CD4-positive, CD25-positive, alpha-beta regulatory T cell (primary cell): ENCODE results near the gene JAML. TPM values are rescaled to one million over a fixed set of nuclear protein-coding genes. Genes with fewer than 3 reads are reported as not detected.

Source experiments
- ATAC-seq, 2 donors: fragments of 150-1000 bp; cut with Tn5 transposase; one replicate each; pipeline ENCODE4 v1.10.0; 2021; ENCODE audit warnings: low read depth in 2 of 2, moderate number of reproducible peaks in 2 of 2, moderate library complexity in 1 of 2
- DNase-seq, 3 donors: peaks; one replicate each; pipeline versions ENCODE4 v3.0.0 to v3.0.0-alpha.2; 2012 to 2022; ENCODE audit warnings: mixed read lengths in 1 of 3
- H3K27ac ChIP-seq: one replicate; pipeline ENCODE4 v1.7.0; 2013; ENCODE audit warnings: mild to moderate bottlenecking, low read length; ENCODE audit not compliant: insufficient read depth, poor library complexity, severe bottlenecking
- H3K27me3 ChIP-seq: one replicate; pipeline ENCODE4 v1.7.0; 2013; ENCODE audit warnings: low read length; ENCODE audit not compliant: control insufficient read depth, insufficient read depth
- H3K36me3 ChIP-seq: one replicate; pipeline ENCODE4 v1.7.0; 2013; ENCODE audit warnings: mild to moderate bottlenecking, low read length, moderate library complexity; ENCODE audit not compliant: control insufficient read depth, insufficient read depth
- H3K4me1 ChIP-seq: 2 replicates; pipeline ENCODE4 v1.7.0; 2013; ENCODE audit warnings: mild to moderate bottlenecking, low read length; ENCODE audit not compliant: insufficient read depth, control insufficient read depth, poor library complexity, severe bottlenecking
- H3K4me3 ChIP-seq: one replicate; pipeline ENCODE4 v1.7.0; 2013; ENCODE audit warnings: low read depth, mild to moderate bottlenecking, low read length, moderate library complexity
- H3K9me3 ChIP-seq, 2 experiments: 1 replicate in 1 of 2; 2 replicates in 1 of 2; pipeline ENCODE4 v1.7.0; 2013; ENCODE audit warnings: low read length in 2 of 2, mild to moderate bottlenecking in 1 of 2, moderate library complexity in 1 of 2; ENCODE audit not compliant: control insufficient read depth in 2 of 2
- H3K27ac Mint-ChIP-seq, 3 donors: one replicate each; pipeline ENCODE4 v1.8.0; 2020 to 2022; ENCODE audit warnings: mild to moderate bottlenecking in 3 of 3, mixed read lengths in 3 of 3, moderate library complexity in 2 of 3
- H3K27me3 Mint-ChIP-seq: one replicate; pipeline ENCODE4 v1.8.0; 2022; ENCODE audit warnings: mild to moderate bottlenecking, mixed read lengths
- H3K36me3 Mint-ChIP-seq: one replicate; pipeline ENCODE4 v1.8.0; 2020; ENCODE audit warnings: mixed read lengths
- H3K4me1 Mint-ChIP-seq, 4 donors: one replicate each; pipeline ENCODE4 v1.8.0; 2020 to 2022; ENCODE audit warnings: mixed read lengths in 4 of 4, mild to moderate bottlenecking in 1 of 4
- H3K4me3 Mint-ChIP-seq, 4 donors: one replicate each; pipeline ENCODE4 v1.8.0; 2020 to 2022; ENCODE audit warnings: mild to moderate bottlenecking in 4 of 4, mixed read lengths in 4 of 4, moderate library complexity in 3 of 4
- H3K9me3 Mint-ChIP-seq, 7 donors: one replicate each; pipeline ENCODE4 v1.8.0; 2020 to 2022; ENCODE audit warnings: mixed read lengths in 7 of 7, mild to moderate bottlenecking in 3 of 7, moderate library complexity in 2 of 7
- polyA plus RNA-seq, 4 donors: library from polyadenylated mRNA; unstranded; fragments of 300-500 nt; fragmentation: Illumina TruSeq; gene quantifications; one replicate each; pipeline ENCODE4 v1.2.3, GENCODE V29; 2021
- total RNA-seq: library from RNA; stranded (reverse); gene quantifications from one replicate; pipeline ENCODE4 v1.2.3, GENCODE V29; 2022

Gene JAML
- total and polyA plus RNA-seq, 5 donors from 2014 or later = 71.5 to 200 (median 169) TPM

DNA sequence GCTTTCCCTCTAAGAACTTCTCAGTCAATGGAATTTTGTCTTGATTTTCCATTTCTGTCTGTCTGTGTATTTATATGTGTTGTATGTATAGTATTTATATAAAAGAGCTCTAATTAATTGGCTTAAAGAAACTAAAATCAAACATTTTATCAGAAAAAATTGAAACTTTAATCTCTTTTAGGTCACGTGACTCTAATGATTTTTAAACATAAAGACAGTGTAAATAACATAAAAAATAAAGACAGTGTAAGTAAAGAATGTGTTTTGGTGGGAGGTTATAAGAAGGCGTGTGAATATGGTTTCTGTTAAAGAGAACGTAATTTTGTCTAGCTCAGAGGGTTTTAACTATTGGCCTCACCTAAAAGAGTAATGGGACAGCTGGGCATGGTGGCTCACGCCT is 2.4 kb downstream of the JAML start:
- Histone ChIP-seq H3K9me3 (no peaks in the 10 kb centered on the region), H3K36me3 (peaks cover 3% of the 10 kb centered on the region), H3K4me3 (peak overlapping the region; percentile 99), H3K4me1 (peaks cover 91% of the 10 kb centered on the region), H3K27ac (peak overlapping the region; percentile 88), H3K27me3 (no peaks in the 10 kb centered on the region)
- Mint-ChIP-seq H3K4me3 (peak overlapping the region; percentile 86 to 99 (median 89)), H3K27ac (peak overlapping the region; percentile 15 to 92 (median 83)), H3K36me3 (peaks cover 17% of the 10 kb centered on the region), H3K4me1 (peaks cover 25 to 70% (median 65%) of the 10 kb centered on the region in 4 donors), H3K9me3 (no peaks in the 10 kb centered on the region), H3K27me3 (no peaks in the 10 kb centered on the region)
- no peak for ATAC-seq
- no peak for DNase-seq

DNA sequence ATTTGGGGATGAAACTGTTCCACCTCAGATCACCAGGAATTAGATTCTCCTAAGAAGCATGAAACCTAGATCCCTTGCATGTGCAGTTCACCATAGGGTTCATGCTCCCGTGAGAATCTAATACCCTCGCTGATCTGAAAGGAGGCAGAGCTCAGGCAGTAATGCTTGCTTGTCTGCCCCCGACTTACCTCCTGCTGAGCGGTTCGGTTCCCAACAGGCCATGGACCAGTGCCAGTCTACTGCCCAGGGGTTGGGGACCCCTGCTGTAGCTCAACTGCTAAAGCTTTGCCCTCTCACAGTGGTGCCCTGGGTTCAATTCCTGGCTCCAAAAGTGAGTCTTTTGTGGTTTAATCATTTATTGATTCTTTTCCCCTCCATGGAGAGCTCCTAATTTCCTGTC is 3.4 kb downstream of the JAML start:
- H3K9me3 Mint-ChIP-seq = no peaks in the 10 kb centered on the region
- Histone ChIP-seq H3K36me3 (peaks cover 3% of the 10 kb centered on the region), H3K4me3 (peak overlapping the region; percentile 99)

GRCh38 chr11:118219732-118220131 is 5.1 kb downstream of the JAML start:
- no peaks in the 10 kb centered on the region for H3K9me3 Mint-ChIP-seq
- Histone ChIP-seq H3K9me3 (no peaks in the 10 kb centered on the region), H3K27ac (no peak overlapping the region), H3K4me1 (peaks cover 90% of the 10 kb centered on the region), H3K27me3 (no peaks in the 10 kb centered on the region), H3K4me3 (peak overlapping the region; percentile 49), H3K36me3 (peaks cover 3% of the 10 kb centered on the region)
- H3K4me1 Mint-ChIP-seq = peaks cover 33 to 91% (median 77%) of the 10 kb centered on the region in 4 donors
- H3K36me3 Mint-ChIP-seq = peaks cover 17% of the 10 kb centered on the region
- H3K27me3 Mint-ChIP-seq = no peaks in the 10 kb centered on the region
- DNase-seq (no peak), ATAC-seq (no peak)
- H3K4me3 Mint-ChIP-seq = peak overlapping the region; percentile 71 to 89 (median 80)
- H3K27ac Mint-ChIP-seq = peak overlapping the region; percentile 83 to 93 (median 89)

More for the DNA sequence above, 3.4 kb downstream of the JAML start:
- Mint-ChIP-seq H3K27me3 (no peaks in the 10 kb centered on the region), H3K27ac (peak overlapping the region; percentile 64 to 92 (median 83)), H3K36me3 (peaks cover 17% of the 10 kb centered on the region), H3K4me1 (peaks cover 31 to 80% (median 70%) of the 10 kb centered on the region in 4 donors), H3K4me3 (peak overlapping the region; percentile 23 to 87 (median 56))
- H3K9me3 ChIP-seq = no peaks in the 10 kb centered on the region
- ATAC-seq (no peak), DNase-seq (no peak)
- no peaks in the 10 kb centered on the region for H3K27me3 ChIP-seq
- no peak overlapping the region for H3K27ac ChIP-seq
- H3K4me1 ChIP-seq = peaks cover 91% of the 10 kb centered on the region

- Mint-ChIP-seq H3K27ac (peak overlapping the region; percentile 57 to 93 (median 79)), H3K36me3 (peaks cover 17% of the 10 kb centered on the region), H3K4me1 (peaks cover 33 to 95% (median 77%) of the 10 kb centered on the region in 4 donors), H3K27me3 (no peaks in the 10 kb centered on the region), H3K4me3 (peak overlapping the region; percentile 71 to 89 (median 80)), H3K9me3 (no peaks in the 10 kb centered on the region)
- Histone ChIP-seq H3K4me1 (peaks cover 91% of the 10 kb centered on the region), H3K4me3 (peak overlapping the region; percentile 49), H3K27ac (no peak overlapping the region), H3K9me3 (no peaks in the 10 kb centered on the region), H3K27me3 (no peaks in the 10 kb centered on the region), H3K36me3 (peaks cover 3% of the 10 kb centered on the region)
- no peak for ATAC-seq
- DNase-seq = no peak
Measured at GRCh38 chr11:118219244-118219643, 5.6 kb downstream of the JAML start.

DNA sequence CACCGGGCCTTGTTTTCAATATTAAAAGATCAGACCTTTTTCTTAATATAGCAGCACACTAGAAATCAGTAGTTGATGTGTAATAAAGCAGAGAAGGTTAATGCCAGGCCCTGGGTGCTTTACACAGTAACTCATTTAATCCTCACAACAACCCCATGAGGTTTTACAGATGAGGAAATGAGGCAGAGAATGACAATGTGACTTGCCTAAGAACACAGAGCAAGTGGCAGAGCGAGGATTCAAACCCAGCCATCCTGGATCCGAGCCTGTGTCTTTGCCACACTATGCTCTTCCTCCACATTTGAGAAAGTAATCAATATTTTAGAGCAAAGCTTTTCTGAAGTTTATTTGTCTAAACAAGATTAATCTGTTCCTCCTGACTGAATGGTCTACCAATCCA is 7.2 kb downstream of the JAML start:
- H3K4me3 ChIP-seq = peak overlapping the region; percentile 81
- H3K4me1 ChIP-seq = peaks cover 95% of the 10 kb centered on the region

GRCh38 chr11:118216621-118217481 is 8.0 kb downstream of the JAML start:
- no peaks in the 10 kb centered on the region for H3K27me3 Mint-ChIP-seq
- no peaks in the 10 kb centered on the region for H3K27me3 ChIP-seq
- peak in 2 of 3 donors; percentile 17 to 63 for DNase-seq
- peak overlapping the region; percentile 81 for H3K4me3 ChIP-seq
- H3K4me3 Mint-ChIP-seq = peak overlapping the region; percentile 80 to 88 (median 84)
- H3K4me1 Mint-ChIP-seq = peaks cover 27 to 97% (median 79%) of the 10 kb centered on the region in 4 donors
- H3K36me3 Mint-ChIP-seq = peaks cover 33% of the 10 kb centered on the region
- H3K27ac ChIP-seq = peak overlapping the region; percentile 66
- ATAC-seq = peak; percentile 82 to 90
- no peaks in the 10 kb centered on the region for H3K9me3 Mint-ChIP-seq
- H3K4me1 ChIP-seq = peaks cover 92% of the 10 kb centered on the region
- peaks cover 18% of the 10 kb centered on the region for H3K36me3 ChIP-seq
- H3K9me3 ChIP-seq = no peaks in the 10 kb centered on the region
- peak overlapping the region; percentile 74 to 93 (median 86) for H3K27ac Mint-ChIP-seq

More for the DNA sequence above, 7.2 kb downstream of the JAML start:
- ATAC-seq (peak; percentile 30 to 50), DNase-seq (peak in 1 of 3 donors; percentile 66)
- H3K27me3 ChIP-seq = no peaks in the 10 kb centered on the region
- H3K36me3 Mint-ChIP-seq = peaks cover 31% of the 10 kb centered on the region
- peak overlapping the region; percentile 80 to 88 (median 84) for H3K4me3 Mint-ChIP-seq
- peaks cover 31 to 100% (median 80%) of the 10 kb centered on the region in 4 donors for H3K4me1 Mint-ChIP-seq
- no peaks in the 10 kb centered on the region for H3K27me3 Mint-ChIP-seq
- H3K9me3 Mint-ChIP-seq = no peaks in the 10 kb centered on the region
- H3K9me3 ChIP-seq = no peaks in the 10 kb centered on the region
- H3K27ac ChIP-seq = peak overlapping the region; percentile 66
- peak overlapping the region; percentile 74 to 93 (median 86) for H3K27ac Mint-ChIP-seq
- H3K36me3 ChIP-seq = peaks cover 11% of the 10 kb centered on the region

DNA sequence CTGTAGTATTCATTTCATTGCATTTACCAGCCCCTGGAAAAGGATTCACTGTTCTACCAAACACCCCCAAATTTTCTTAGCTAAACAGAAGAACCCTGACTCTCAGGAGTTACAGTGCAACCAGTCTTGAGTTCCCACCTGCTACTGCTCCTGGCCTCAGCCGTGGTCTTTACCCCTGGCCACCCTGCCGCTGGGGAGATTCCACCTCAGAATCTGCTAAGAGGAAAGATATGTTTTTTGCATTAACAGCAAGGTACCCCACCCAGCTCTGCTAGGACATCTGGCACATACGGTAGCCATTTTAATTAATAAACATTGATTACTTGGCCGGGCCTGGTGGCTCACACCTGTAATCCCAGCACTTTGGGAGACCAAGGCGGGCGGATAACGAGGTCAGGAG is 9.0 kb downstream of the JAML start:
- no peaks in the 10 kb centered on the region for H3K9me3 ChIP-seq
- H3K27me3 ChIP-seq = no peaks in the 10 kb centered on the region
- no peak for ATAC-seq
- no peak for DNase-seq
- peaks cover 81% of the 10 kb centered on the region for H3K4me1 ChIP-seq
- Mint-ChIP-seq H3K36me3 (peaks cover 41% of the 10 kb centered on the region), H3K9me3 (no peaks in the 10 kb centered on the region), H3K27ac (peak overlapping the region in 2 of 3 donors; percentile 86 to 93), H3K27me3 (no peaks in the 10 kb centered on the region), H3K4me3 (peak overlapping the region; percentile 62 to 88 (median 80)), H3K4me1 (peaks cover 27 to 94% (median 73%) of the 10 kb centered on the region in 4 donors)
- H3K27ac ChIP-seq = no peak overlapping the region
- peak overlapping the region; percentile 35 for H3K4me3 ChIP-seq
- H3K36me3 ChIP-seq = peaks cover 26% of the 10 kb centered on the region
